ENCODE results near the gene STRAP.

DNA sequence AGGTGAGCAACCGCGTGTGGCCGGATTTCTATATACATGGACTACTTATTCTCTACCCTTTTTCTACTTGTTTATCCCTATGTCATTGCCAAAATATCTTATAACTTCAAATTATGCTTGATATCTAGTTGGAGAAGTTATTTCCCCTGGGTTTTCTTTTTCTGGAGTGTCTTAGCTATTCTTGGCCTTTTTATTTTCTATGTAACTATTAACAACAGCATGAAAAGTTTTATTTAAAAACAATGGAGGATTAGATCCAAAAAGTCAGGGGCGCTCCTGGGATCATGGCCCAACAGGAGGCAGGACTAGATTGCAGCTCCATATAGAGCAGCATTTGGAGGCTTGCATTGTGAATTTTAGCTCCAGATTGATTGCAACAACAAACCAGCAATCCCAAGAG is 8.6 kb upstream of the STRAP start:
- no peak for TF ChIP-seq MAFK (IDR thresholded peaks at IDR 0.05; ENCODE audit: low read length)
- TF ChIP-seq RNF2 (IDR thresholded peaks at IDR 0.05), result no peak
- no peak for TF ChIP-seq CCAR2 (IDR thresholded peaks at IDR 0.05; ENCODE audit: low read depth, low read length)
- no peak for TF ChIP-seq ZNF583 (CRISPR knock-in tag; IDR thresholded peaks at IDR 0.05)
- TF ChIP-seq EP300 (IDR thresholded peaks at IDR 0.05; ENCODE audit: low read length), result no peak
- TF ChIP-seq U2AF1 (optimal IDR thresholded peaks at IDR 0.05; ENCODE audit: low read depth, low read length), result no peak
- TF ChIP-seq MEF2A (IDR thresholded peaks at IDR 0.05; ENCODE audit: control insufficient read depth, low read depth, low read length), result no peak
- no peak for TF ChIP-seq ZFP36 (IDR thresholded peaks at IDR 0.05; ENCODE audit: low read depth, low read length, partially characterized antibody)
- TF ChIP-seq POLR2A (conservative IDR thresholded peaks at IDR 0.05), result no peak
- TF ChIP-seq ZNF785 (CRISPR knock-in tag; IDR thresholded peaks at IDR 0.05), result no peak
- no peak for TF ChIP-seq ZNF507 (tag; conservative IDR thresholded peaks at IDR 0.05)
